GM21576 (cell line): Measurements from ENCODE around the gene PPP1R12C.
"Not testable (repeated sequence)": the region's sequence is repeated elsewhere in the genome, so short reads cannot be mapped to it uniquely, and the experiment has no call there.

ENCODE experiments used
- ATAC-seq: cut with Tn5 transposase; IDR thresholded peaks from one replicate; pipeline ENCODE4 v1.9.1; 2021; ENCODE audit warnings: mild to moderate bottlenecking, moderate library complexity; ENCODE audit not compliant: unreplicated experiment

Gene PPP1R12C

DNA sequence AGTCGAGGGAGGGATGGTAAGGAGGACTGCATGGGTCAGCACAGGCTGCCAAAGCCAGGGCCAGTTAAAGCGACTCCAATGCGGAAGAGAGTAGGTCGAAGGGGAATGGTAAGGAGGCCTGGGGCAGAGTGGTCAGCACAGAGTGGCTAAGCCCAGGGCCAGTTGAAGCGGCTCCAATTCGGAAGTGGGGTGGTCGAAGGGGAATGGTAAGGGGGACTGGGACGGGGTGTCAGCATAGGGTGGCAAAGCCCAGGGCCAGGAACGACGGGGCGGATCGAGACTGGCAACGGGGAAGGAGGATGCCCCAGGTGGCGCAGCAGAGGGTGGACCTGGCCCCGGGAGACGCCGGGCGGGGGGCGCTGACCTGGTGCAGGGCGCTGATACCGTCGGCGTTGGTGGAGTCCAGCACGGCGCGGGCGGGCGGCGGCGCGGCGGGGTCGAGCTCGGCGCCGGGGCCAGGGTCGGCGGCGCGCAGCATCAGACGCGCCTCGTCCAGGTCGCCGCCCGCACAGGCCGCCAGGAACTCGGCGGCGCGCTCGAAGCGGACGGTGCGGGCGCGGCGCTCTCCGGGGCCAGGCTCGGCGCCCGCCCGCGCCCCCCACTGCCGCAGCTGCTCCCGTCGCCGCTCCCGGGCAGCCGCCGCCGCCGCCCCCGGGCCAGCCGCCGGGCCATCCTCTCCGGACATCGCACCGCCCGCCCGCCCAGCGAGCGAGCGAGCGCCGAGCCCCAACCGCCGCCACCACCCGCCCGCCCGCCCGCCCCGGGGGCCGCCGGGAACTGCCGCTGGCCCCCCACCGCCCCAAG, at the start of gene PPP1R12C:
PPP1R12C (minus strand) TSS at position 779 of the 804 bp plus-strand sequence; CDS start at position 685, 94 bp downstream.
- ATAC-seq, result peak; percentile 6

DNA sequence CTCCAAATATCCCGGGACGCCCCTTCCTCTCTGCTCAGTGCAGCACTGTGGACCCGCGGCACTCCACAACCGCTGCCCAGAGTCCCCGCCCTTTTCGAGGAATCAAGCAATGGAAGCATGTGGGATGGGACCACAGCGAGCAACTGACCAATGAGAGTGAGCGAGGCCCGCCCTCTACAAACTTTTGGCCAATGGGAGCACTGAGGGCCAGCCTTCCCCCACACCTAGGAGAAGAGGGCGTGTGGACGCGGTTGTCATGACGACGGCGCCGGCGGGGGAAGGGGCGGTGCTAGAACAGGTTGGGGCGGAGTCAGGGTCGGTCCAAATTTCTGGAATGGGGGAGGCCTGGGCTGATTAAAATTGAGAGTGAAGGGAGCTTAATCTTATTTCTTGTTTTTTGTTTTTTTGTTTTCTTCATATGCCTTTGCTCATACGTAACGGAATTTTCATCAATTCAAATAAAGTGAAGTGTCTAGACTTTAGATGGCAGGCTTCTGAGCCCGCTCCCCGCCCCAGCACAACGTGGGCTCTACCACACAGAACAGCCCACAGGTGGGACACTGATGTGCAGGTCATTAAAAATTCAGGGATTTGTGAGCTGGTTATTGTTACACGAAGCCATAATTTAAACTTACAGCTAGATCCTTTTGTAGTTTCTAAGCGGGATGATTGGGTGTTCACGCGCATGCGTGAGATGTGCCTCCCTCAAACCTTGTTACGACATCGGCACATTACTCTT, 49.3 kb upstream of the PPP1R12C start, which contains the start of gene DNAAF3:
DNAAF3 (minus strand) TSS at position 84 of the 739 bp plus-strand sequence. CDS start 200 bp downstream, outside the sequence.
- ATAC-seq, result peak; percentile 84

DNA sequence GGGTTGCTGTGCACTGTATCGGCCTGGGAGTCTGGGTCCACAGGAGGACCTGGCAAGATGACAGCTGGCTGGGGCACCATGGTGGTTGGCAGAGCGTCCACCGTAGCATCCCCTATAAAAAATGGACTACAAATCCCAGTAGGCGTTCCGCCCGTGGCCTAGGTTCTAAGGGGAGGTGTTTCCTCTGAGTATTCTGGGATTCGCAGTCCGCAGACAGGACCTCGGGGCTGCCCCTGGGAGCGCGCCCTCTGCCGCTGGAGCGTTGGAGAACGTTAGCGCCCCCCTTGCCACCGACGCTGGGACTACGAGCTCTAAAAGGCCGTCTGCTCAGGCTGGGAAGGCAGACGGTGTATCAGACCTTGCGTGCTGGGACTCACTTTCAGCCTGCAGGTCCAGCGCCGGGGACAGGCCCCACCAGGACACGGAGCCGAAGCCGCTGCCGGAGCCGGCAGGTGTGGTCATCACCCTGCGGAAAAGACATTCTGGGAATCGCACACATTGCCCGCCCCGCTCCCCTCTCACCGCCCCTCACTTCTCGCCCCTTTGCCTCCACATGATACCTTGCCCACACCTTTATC, 48.6 kb upstream of the PPP1R12C start:
- no peak for ATAC-seq

DNA sequence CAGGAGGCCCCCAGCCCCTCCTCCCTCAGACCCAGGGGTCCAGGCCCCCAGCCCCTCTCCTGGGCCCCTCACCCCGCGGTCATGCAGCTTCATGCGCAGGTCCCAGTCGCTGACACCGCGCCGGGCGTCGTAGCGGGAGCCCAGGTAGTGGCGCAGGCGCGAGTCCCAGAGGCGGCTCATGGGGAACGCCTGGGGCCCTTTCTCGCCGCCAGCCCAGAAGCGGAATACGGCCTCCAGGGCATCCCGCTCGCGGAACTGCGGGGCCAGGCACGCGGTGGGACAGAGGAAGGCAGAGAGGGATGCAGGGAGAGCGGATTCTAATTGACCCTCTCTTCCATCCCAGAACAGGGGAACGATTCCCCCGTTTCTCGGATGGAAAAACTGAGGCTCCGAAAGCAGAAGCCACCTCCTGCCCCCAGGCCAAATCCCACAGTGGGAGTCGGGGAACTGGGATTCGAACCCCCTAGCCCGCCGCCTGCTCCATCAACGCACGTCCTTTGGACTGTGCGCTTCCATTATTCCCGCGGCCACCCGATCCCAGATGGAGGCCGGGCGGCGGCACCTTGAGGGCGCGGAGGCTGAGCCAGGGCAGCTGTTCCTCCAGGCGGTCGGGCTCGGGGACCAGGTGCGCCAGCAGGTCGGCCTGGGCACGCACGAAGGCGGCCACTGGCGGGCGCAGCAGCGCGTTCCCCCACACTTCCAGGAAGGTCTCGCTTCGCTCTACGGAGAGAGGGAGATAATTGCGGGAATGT, 44.3 kb upstream of the PPP1R12C start:
- no peak for ATAC-seq

DNA sequence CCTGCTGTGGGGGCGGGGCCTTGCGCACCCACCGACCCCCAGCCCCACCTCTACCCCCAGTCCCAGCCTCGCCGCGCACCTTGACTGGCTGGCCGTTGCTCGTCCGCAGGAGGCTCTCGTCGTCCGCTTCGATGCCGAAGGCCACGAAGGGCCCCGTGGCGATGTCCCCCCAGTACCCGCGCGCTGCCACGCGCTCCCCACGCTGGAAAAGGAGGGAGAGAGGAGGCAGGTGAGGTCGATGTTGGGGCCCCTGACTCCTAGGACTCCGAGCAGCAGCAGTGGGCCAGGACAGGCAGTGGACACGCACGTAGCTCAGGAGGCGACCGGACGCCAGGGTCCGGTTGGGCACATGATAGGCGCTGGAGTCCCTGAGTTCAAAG, 43.5 kb upstream of the PPP1R12C start:
- ATAC-seq, result no peak

DNA sequence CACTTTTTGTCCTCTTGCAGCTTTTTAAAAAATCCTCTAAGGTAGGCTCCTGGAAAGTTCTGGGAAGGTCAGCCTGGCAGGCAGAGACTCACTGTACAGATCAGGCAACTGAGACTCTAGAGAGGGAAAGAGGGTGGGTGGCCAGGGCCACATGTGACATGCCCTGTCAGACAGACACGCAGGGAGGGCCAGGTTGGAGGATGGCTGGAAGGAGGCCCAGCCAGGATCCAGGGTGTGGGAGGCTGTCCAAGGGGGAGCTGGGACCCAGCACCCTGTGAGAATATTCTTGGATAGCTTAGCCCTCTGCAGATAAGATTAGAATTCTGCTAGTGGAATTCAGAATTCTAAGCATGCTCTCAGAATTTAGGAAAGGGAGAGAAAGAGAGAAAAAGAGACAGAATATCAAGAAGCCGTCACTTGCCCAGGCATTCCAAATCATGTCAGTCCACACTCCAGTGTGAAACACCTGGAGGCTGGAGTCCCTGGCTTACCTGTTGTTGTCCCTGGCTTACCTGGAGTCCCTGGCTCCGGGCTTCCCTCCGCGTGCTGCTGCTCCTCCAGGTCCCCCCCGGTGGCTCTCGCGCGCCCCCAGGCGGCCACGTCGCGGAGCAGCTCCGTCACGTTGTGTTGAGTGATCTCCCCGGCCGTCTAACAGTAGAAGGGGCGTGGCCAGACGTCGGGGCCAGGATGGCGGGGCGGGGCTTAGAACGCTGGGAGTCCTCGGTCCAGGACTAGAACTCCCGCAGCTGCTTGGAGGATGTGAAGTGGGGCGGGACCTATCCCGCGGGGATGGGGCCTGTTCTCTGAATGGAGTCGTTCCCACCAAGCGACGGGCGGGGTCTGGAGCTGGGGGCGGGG, 42.9 kb upstream of the PPP1R12C start:
- peak; percentile 67 for ATAC-seq

DNA sequence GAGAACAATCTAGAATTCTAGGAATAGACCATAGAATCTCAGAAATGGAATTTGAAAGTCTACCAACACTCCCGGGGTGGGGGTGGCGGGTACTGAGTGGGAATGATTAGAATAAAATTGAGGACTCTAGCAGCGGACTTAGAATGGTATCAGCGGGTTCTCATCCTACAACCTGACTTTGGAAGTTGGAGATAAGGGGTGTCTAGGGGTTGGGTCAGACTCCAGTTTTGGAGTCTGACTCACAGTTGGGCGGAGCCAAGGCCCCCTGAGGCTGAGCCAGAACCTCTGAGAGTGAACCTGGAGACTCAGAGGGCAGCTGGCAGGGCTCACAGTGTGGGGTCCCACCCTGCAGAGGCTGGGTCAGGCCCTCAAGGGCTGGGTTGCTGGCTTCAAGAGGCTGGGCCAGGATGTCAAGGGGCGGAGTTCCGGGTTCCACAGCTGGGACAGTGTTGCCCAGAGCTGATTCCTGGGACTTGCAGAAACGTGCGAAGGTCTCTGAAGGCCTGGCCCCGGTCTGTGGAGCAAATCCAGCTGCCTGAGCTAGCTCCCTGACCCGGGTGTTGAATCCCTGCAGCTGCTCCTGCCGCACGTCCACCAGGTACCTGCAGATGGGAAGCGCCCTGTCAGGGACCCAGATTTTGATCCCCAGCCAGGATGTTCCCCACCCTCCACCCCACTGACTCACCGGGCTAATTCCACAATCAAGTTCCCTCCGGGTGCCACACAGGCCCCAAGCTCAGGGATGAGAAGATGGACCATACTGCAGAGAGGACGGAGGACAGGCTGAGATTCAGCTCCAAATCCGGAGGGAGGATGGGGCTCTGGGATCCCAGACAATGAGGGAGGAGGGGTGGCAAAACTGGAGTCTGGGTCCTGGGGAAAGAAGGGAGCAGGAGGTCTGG, 41.7 kb upstream of the PPP1R12C start:
- no peak for ATAC-seq

DNA sequence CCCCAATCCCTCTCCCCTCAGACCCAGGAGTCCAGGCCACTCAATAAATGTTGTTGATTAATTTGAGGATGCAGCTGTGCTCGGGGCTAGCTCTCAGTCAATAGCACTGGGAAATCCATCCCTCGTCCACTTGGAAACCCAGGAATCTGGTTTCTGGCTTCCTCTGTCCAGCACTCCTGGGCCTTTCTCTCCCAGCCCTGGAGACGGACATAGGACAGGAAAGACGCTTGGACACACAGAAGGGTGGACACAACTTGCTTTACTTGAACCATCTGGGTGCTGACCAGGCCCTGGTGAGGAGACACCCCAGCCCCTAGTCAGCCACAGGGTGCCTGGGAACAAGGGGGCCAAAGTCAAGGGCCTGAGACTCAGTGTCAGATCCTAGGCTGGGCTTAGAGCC, 41.0 kb upstream of the PPP1R12C start:
- ATAC-seq, result no peak

DNA sequence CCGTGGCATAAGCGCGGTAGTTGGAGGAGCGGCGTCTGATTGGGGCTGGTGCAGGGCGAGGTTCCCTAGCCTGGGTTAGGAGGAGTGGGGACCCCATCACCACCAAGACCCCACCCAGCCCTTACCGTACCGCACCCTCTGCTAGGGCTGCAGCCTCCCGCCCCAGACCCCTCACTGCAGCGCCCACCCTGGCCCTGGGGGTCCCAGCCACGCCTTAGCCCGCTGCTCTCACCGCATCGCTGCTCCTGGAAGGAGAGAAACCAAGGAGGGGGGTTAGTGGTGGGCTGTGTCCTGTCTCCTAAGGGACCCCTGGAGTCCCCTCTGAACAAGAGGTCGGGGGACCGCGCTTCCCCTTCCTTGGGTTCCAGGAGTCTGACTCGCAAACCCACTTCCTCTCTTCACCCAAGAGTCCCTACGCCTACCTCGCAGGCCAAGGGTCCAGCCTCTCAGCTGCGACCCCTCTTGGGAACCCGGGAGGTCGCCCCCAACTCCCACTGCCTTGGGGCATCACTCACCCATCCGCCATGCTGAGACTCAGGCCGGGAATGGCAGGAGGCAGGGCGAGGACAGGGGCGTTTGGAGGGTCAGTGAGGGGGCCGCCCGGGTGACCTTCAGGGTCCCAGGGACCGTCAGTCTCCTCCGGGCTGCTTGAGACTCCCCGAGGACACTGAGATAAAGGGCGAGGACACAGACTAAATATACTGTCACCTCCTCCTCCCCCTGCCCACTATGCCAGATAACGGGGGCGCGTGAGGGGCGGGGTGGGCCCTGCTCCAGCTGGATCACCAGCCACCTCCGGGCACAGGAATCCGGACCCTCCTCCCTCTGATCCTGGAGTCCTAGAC, 39.8 kb upstream of the PPP1R12C start, which contains the start of gene TNNI3:
TNNI3 (minus strand) TSS at position 669 of the 845 bp plus-strand sequence; CDS start at position 526, 143 bp downstream.
- ATAC-seq, result no peak

DNA sequence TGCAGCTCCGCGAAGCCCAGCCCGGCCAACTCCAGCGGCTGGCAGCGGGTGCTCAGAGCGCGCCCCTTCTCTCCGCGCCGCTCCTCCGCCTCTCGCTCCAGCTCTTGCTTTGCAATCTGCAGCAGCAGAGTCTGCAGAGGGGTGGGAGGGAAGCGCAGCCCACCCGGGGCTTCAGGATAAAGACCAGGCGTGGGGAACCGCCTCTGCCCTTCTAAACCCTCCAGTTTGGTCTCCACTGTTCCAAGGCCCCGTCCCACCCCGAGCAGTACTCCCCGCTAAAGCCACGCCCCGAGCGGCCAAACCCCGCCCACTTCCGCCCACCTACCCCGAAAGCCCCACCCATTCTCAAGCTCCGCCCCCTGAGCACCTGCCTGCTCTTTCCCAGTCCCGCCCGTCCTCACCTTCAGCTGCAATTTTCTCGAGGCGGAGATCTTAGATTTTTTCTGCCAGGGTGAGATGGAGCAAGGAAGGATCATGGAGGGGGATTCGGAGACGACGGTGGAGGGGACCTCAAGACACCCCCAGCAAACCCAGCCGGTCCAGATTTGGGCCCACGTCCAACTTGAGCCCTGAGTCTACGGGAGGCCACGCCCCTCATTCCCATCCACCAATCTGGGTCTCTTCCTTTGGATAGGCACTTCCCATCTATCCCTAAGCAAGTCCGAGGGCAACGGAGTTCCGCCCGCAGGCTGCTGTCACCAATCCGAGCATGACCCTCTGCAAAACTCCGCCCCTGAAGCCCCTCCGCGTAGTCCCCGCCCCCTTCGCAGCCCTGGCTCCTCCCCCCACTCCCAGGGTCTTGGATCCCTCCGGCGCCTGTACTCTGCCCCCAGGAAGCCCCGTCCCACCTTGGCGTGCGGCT, 39.0 kb upstream of the PPP1R12C start:
- ATAC-seq, result no peak

DNA sequence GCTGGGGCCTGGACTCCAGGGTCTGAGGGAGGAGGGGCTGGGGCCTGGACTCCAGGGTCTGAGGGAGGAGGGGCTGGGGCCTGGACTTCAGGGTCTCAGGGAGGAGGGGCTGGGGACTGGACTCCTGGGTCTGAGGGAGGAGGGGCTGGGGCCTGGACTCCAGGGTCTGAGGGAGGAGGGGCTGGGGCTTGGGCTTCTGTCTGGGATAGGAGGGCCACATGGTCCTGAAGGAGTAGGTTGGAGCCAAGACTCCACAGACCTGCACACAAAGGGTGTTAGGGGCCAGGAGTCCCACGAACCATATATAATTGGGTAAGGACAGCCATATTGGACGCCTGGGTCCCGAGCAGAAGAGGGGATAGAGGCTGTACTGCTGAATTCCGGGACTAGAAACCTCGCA, 38.3 kb upstream of the PPP1R12C start:
- not testable (repeated sequence) for ATAC-seq

DNA sequence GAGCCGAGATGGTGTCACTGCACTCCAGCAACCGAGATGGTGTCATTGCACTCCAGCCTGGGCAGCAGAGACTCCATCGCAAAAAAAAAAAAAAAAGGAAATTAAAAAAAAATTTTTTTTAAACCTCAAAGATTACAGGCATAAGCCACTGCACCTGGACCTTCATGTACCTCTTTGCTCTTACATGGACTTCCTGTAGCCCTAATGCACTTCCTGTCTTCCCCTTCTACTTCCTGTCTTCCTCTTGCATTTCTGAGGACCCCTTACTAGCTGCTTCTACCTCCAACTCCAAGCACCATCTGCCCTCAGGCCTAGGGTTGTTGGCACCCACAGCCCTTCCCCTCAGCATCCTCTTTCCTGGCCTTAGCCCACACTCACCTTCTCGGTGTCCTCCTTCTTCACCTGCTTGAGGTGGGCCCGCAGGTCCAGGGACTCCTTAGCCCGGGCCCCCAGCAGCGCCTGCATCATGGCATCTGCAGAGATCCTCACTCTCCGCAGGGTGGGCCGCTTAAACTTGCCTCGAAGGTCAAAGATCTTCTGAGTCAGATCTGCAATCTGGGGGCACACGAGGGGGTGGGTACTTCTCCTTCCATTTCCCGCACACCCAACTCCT, 36.3 kb upstream of the PPP1R12C start:
- ATAC-seq, result no peak

DNA sequence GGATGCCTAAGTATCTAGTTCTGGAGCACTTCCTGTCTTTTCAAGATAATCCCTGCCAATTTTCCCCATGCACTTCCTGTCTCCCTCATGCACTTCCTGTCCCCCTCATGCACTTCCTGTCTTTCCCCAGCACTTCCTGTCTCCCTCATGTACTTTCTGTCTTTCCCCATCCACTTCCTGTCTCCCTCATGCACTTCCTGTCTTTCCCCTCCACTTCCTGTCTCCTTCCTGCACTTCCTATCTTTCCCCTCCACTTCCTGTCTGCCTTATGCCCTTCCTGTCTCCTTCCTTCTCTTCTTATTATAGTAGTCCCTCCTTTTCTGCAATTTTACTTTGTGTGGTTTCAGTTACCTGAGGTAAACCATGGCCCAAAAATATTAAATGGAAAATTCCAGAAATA, 34.6 kb upstream of the PPP1R12C start:
- no peak for ATAC-seq

DNA sequence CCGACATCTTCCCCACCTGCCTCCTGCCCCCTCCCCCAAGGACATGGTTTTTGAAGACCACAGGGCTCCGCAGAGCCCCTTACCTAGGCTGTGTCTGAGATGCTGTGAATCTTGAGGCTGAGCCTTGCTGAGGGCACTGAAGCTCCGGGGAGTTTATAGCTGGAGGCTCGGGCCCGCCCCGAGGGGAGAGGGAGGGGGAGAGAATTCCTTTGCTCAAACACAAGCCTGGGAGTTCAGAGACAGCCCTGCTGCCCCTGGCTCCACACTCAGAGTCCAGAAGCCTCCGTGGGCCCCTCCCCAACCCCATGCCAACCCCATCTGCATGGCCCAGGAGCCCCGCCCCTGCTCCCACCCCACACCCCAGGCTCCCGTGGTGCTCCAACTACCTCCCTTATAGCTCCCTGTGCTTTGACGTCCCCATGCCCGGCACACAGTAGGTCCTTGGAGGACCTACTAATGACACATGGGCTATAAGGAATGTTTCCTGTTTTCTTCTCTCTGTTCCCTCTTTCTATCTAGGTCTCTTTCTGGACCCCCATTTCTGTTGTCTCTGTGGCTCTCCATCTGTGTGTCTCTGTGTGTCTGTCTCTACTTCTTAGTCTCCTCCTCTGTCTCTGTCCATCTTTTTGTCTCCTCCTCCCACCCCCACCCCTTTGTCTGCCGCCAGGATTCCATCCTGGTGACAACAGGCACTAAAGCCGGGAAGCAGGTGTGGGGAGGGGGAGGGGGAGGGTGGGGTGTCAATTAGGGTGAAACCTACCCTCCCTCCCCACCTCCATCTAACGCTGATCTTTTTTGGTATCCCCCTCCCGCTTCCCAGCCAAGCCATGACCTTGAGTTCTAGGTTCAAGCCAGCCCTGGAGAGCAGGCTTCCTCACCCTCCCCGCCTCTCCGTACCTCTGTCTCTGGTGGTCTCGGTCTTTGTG, 31.9 kb upstream of the PPP1R12C start, which contains the start of gene TNNT1:
TNNT1 (minus strand) TSS at position 129 of the 926 bp plus-strand sequence. CDS start 2,049 bp downstream, outside the sequence.
- no peak for ATAC-seq

DNA sequence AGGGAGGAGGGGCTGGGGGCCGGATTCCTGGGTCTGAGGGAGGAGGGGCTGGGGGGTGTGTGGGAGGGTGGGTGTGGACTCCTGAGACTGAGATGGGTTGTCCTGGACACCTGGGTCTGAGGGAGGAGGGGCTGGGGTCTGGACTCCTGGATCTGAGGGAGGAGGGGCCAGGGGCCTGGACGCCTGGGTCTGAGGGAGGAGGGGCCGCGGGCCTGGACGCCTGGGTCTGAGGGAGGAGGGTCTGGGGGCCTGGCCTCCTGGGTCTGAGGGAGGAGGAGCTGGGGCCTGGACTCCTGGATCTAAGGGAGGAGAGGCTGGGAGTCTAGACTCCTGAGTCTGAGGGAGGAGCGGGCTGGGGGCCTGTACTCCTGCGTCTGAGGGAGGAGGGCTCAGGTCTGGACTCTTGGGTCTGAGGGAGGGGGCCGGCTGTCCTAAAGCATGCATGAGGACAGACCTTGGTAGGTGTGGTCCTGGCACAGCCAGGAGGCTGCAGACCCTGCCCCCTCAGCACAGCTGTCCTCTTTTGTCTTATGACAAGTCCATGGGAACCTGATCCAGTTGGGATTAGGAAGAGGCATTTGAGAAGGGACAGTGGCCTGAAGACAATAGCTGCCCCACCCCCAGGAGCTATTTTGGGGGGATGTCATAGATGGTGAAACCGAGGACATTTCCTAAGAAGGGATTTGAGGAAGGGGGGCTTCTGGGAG, 30.3 kb upstream of the PPP1R12C start:
- no peak for ATAC-seq
